Activated T-cell treated with anti-CD3 and anti-CD28 coated beads for 4 hours (primary cell): Measurements from ENCODE around the gene RALGAPB.

ENCODE experiments used
- DNase-seq: peaks from one replicate; pipeline ENCODE4 v3.0.0-alpha.2; 2020

Gene RALGAPB

DNA sequence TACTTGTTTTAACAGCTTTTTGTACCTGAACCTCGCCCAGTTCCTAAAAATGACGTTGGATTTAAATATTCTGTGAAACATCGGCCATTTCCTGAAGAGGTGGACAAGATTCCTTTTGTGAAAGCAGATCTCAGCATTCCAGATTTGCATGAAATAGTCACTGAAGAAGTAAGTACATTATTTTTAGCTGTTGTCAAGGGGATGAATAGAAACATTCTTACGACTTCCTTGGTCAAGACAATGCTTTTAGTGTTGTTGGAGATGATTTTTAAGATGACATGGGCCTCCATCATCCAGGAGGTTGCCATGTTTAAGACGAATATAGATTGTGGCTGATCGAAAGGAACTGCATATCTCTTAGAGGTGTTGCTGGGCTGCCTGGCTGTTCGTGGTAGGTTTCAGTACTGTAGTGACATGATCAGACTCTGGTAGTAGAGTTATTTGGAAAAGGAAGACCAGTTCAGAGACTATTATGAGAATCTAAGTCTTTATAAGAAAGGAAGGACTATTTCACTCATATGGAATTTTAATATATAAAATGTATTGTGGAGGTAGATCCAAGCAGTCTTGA is 78.5 kb downstream of the RALGAPB start:
- DNase-seq = no peak

DNA sequence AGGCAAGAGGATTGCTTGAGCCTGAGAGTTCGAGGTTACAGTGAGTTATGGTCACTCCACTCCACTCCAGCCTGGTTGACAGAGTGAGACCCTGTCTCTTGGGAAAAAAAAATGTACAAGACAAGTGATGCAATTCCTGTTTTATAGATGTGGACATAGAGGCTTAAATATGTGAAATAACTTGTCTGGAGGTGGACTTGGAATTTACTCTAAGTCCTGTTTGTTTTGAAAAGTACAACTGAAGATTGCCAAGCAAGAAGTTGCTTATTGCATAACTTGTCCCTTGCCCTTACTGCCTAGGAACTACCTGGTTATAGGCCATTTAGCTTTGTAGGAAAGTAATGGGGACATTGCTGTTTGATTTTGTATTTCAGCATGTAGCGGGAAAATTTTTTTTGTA is 82.3 kb downstream of the RALGAPB start:
- no peak for DNase-seq

DNA sequence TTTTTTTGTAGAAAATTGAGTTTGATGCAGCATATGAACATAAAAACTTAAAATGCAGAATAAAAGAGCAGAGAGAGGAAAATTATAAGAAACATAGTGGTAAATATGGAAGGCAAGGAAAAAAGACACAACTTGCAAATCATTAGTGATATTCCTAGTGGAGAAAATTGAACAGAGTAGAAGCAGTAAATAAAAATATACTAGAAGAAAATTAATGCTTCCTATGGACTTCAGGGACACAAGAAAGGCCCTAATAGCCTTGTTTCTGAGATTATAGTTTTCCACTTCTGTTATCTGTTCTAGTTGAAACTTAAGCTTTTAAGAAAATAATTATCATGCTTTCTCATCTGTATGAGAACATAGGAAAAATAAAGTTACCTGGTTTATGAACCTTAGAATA is 82.8 kb downstream of the RALGAPB start:
- DNase-seq = no peak

DNA sequence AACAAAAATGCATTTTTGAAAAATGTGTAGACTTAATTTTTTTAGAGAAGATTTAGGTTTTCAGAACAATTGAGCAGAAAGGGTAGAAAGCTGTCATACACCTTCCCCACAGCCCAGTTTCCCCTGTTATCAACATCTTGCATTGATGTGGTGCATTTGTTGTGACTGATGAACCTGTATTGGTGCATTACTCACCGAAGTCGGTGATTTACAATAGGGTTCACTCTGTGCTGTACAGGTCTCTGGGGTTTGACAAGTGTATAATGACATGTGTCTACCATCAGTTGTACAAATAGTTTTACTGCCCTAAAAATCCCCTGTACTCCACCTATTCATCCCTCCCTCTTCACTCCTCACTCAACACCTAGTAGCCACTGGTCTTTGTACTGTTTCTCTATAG is 84.5 kb downstream of the RALGAPB start:
- no peak for DNase-seq

DNA sequence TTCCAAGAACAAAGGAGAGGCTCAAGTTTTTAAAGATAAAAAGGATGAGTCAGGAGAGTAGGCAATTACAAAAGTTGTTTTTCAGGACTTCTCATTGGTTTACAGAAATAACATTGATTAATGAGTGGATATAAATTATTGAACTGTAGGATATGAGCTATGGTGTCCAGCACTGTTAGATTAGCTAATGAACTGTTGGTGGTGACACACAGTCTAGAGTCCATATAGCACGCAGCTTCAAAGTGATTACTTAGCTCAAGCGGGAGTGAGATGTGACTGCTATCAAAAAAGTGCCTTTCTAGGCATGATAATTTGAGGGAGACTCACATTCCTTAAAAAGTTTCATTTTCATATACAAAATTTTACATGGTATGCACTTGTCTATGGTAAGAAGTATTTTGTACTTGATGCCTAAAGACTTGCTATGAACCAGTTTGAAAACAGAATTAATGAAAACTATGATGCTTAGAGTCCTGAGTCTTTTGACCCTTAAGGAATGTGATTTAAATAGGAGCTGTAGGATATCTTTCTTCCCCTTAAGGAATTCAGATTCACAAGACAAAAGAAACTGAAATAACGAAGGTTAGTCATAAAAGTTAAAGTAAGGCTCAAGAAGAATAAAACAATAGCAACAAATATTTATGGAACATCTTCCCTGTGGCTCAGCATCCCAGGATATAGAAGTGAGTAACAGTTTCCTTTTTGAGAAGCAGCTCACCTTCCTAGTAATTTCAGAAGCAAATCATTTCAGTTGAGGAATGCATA is 86.1 kb downstream of the RALGAPB start:
- DNase-seq = no peak

DNA sequence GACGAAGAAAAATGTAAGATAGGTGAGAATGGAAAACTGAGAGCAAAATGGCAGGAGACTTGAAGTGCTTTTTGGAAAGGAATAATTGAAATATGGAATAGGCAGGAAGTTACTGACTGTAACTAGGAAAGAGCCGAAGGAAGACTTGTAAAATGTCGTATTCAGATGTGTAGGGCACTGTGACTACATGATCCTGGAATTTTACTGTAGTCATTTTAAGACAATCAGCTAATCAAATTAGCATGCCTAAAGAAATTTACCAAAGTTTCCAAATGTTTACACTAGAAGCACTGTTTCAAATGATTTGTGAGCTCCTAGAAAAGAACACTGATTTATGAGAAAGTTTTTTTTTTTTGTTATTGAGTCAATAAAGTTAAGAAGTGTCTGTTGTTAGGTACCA is 87.1 kb downstream of the RALGAPB start:
- DNase-seq = no peak

DNA sequence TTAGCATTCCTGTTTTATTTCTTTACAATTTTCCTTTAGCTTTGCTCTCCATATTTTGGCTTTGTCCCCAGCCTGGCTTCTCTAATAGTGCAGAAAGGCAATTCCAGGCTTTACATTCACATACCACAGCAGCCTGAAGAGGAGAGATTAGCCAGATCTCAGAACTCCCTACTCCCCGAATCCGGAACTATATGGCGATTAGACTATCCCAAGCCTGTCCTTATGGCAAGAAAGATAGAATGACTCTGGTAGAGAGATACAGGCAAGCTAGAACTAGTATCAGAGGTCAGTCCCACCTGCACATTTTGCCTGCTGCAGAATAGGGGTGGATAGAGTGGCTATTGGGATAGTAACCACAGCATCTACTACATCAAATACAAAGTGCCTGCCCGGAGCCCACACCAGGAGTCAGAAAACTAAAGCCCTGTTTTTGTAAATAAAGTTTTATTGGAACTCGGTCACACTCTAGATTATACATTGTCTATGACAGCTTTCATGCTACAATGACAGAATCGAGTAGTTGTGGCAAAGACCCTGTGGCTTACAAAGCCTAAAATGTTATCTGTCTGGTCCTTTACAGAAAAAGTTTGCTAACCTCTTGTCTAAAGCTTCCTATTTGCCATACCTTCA is 91.3 kb downstream of the RALGAPB start:
- DNase-seq = no peak

DNA sequence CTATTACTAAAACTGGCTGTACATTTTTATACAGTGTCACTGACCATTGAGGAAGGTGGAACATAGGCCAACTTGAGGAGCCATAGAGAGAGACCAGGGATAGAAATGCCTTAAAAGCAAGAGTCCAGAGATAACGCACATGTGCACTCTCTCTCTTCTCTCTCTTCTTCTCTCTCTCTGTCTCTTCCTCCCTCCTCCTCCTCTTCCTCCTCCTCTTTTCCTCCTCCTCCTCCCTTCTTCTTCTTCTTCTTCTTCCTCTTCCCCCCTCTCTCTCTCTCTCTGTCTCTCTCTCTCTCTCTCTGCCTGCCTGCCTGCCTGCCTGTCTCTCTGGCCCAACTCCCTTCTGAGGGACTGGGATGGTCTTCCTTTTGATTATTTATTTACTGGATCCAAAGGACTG is 92.0 kb downstream of the RALGAPB start:
- DNase-seq = no peak

DNA sequence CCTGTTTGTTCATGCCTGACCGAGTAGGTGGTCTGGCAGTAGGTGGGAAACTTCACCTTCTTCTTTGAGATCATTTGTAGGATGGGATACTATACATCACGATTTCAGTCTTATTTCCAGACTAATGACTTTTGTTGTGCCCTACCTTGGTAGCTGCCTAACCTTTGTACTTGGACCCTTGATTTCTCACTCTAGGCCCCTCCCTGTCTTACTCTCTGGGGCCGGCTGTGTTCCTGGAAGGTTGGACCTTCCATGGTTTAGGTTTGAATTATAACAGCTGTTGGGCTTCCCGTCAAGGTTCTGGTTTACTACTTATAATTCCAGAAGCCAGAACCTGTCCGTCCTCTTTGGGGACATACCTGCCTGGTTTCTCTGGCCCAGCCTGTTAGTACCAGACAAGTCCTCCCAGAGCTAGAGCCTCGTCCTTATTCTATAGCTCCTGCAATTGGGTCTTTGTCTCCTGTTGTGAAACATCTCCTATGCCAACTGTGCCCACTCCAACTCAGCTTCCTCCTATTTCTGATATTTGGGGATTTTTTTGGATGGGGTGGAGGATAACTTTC is 93.5 kb downstream of the RALGAPB start:
- no peak for DNase-seq

DNA sequence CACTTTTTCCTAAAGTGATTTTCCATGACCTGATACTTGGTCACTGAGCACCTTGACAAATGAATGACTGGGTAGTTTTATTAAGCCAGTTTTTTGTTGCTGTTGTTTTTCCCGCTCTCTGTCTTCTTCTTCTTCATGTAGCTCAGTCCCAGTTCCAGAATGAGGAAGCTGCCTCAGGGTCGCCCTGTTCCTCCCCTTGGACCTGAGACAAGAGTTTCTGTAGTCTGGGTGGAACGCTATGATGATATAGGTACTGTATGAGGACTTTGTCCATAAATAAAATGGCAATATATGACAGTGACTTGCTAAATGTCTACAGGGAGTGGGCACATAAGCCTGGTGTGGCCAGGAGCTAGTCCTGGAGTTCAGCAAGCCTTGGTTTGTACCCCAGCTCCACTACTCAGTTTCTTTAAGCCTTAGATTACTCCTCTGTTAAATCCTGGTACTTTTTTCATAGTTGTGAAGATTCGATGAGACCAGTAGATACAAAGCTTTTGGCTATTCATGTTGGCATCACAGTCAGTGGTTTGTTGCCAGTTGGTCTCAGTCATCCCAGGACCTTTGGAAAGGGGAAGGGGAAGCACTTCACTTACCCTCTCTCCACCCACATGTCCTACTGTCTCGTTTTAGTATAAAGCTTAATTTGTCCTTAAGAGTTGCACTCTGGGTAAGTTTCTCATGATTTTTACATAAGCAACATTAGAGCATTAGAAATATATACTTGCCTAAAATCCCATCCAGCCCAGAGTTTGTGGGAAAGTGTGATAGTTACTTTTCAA is 97.3 kb downstream of the RALGAPB start:
- DNase-seq = no peak

DNA sequence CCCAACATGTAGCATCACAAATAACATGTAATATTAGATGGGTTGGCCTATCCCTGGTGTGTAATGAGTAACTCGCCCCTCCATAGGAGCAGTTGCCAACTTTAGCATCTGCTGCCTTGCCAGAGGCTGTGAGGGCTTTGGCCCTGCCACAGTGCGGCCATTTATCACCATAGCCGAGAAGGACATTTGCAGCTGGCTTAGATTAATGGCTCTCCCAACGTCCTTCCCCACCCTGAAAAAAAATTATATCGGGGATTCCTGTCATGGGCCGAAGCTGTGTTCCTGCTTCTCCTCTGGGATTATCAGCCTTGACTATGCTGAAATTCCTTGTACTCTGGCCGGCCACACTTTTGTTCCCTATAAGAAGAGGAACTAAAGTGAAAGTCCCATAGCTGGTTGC is 100.8 kb downstream of the RALGAPB start:
- no peak for DNase-seq

DNA sequence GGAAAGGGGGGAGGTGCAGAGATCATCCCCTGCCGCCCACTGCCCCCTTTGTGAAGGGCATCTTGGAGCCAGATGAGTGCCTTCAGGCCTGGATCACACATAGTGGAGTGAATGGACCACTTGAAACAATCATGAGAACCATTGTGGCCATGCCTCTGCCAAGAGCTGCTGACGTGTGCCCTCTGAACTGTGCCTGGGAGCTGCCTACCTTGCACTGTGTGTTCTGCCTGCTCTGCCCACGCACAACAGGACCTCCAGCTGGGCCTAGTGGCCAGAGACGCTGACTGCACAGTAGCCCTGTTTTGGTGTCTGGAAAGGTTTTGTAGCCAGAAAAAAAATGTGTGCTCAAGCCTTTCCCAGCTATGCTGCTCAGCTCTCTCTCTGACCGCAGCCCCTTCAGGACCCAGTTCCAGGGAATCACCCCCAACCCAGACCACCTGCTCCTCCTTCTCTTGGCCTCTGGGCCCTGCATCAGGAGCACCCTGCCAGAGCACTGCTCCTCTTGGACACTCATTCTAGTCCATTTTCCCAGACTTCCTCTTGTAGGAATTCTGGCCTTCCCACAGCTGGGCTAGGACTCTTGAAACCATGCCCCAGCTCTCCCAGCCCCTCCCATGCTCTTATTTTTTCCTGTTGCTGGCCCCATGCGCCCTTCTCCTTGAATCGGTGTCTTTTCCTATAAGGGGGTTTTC is 106.7 kb downstream of the RALGAPB start:
- DNase-seq = no peak

DNA sequence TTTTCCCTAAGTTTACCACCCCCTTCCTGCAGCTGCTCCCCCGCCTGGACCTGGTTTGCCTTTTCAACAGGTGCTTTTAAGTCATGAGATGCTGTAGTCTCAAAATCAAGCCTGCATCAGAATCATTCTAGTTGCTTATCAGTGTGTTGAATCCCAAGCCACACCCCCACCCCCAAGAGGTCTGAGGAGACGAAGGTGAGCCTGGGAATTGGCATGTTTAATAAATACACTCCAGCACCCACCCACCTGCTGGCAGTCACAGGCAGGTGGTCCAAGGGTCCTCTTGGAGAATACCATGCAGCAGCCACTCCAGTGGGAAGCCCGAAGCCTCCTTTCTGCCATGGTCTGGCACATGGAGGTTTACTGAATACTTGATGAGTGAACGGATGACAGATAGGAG is 107.3 kb downstream of the RALGAPB start:
- DNase-seq = no peak

DNA sequence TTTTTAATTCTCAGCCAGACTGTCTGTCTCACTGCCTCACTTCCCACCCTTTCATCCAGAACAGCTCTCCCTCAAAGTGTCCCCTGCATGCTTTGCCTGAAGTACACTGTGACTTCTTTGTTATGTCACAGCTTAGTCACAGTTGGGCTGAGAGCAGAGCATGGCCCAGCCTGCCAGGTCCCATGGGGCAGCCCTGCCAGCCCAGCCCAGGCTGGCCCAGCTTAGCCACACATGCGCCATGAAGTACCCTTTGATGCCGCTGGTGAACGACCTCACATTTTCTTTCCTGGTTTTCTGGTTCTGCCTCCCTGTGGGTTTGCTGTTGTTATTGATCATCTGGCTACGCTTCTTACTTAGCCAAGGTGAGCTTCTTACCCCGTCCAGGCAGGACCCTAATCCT is 108.4 kb downstream of the RALGAPB start, which contains the start of gene ADIG:
Gene ADIG (plus strand): TSS at position 185 of the 400 bp plus-strand sequence. CDS start 54 bp downstream, at position 239.
- no peak for DNase-seq

DNA sequence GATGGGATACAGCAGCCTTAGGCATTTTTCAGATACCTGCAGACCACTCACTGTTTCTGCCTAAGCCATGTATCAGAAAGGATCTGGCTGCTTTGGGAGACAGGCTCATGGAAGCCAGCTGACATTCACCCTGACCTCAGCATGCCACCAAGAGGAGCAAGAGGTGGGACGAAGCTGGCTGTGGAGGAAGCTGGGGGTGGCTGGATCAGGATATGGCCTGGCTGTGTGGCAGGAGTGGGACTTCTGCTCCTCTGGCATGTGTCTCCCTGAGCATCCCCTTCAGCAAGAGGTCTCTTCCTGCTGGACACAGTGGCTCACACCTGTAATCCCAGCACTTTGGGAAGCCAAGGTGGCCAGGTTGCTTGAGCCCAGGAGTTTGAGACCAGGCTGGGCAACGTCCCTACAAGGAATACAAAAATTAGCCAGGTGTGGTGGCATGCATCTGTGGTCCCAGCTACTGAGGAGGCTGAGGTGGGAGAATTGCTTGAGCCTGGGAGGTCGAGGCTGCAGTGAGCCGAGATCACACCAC is 109.3 kb downstream of the RALGAPB start:
- no peak for DNase-seq

DNA sequence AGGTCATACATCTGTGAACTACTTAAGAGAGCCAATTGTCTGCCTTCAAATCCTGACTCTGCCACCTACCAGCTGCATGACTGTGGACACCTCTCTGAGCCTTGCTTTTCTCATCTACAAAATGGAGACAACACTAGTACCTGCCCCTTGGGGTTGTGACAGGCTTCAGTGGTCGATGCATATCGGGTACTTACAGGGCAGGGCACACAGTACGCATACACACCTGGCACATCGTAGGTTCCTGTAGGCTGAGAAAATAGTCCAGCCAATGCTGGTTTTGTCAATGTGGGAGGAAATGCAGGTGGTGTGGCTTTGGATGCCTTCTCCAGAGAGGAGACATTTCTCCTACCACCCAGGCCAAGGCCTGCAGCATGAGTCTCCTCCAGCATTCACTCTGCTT is 110.7 kb downstream of the RALGAPB start:
- DNase-seq = no peak

DNA sequence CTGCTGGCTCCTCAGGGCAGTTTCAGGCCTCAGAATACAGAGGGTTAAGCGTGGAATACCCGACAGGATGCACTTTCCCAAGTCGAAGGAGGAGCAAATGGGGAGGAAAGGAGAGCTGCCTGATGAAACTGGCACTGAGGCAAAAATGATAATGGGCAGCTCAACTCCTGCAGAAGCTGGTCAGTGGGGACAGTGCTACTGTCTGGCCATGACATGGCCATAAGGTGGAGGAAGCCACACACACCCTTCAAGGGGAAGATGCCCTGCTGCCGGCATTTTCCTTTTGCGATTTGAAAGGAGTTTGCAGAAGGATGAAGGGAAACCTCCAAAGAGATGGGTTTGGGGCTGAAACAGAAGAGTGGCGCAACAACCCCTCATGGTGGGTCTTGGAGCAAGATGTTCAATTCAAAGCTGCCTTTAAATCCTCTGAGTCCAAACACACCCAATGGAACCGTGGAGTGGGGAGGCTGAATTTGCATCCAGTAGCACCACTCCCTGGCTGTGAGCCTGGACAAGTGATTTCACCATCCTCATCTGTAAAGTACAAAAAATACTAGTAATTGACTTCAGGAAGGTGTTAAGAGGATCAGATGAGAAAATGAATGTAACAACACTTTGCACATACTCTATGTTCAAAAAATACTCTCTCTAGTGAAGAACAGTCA is 111.6 kb downstream of the RALGAPB start:
- no peak for DNase-seq

DNA sequence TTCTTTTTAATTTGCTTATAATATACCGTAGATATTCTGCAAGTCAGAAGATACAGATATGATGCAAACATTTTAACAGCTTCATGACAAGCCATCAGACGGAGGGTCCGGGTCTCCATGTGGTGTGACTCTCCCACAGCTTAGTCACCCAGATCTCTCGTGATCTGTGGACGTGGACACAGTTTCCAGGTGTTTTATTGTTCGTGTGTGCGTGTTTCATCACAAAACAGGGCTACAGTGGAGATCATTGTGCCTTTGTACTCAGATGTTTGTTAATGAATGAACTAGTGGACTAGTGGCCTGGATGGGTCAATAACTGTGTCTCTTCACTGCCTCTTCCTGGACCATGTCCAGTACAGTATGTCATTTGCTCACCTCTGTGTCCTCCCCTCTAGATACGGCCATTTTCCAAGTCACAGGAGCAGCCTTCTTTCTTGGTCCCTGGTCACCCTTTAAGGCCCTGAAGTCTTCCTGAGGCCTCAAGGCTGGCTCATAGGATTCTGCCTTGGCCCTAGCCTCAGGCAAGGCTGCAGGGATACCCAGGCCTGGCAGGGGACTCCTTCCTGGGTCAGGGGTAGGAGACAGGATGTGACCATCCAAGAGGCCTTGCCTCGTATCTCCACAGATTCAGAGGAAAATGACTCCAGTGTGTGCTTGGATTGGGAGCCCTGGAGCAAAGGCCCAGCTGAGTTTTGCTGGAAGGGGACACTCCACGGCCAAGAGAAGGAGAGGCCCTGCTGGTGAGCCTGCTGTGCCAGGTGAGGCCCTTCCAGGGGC is 112.9 kb downstream of the RALGAPB start:
- no peak for DNase-seq

DNA sequence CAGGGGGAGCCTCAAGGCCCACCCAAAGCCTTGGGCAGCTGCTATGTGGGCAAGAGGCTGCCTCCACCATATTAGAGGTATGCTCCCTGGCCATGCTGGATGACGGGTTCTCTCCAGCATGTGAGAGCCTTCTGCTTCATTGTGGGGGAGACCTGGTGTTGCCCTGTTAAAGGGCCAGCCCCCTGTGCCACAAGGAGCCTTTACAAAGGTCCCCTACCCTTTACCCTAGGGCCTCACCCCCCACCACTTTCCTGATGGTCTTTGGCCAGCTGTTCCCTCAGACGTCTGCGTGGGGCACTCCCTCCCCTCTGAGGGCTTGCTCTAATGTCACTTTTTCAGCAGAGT is 113.5 kb downstream of the RALGAPB start:
- no peak for DNase-seq

DNA sequence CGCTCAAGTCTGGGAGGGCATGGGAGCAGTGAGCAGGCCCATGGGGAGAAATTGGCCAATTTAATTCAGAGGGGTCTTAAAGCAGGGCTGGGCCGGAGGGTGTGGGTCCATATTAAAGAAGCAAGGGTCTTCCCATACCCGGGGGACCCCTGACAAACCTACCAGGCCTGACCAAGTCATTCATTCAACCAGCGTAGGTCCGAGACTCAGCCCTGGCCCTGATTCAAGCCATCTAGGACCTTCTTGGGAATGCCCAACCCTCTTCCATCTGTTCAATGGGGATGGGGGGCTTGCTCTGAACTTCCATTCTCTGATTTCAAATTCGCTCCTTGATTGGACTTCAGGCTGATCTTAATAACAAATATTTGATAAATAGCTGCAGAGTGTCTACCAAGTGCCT is 115.7 kb downstream of the RALGAPB start:
- no peak for DNase-seq

DNA sequence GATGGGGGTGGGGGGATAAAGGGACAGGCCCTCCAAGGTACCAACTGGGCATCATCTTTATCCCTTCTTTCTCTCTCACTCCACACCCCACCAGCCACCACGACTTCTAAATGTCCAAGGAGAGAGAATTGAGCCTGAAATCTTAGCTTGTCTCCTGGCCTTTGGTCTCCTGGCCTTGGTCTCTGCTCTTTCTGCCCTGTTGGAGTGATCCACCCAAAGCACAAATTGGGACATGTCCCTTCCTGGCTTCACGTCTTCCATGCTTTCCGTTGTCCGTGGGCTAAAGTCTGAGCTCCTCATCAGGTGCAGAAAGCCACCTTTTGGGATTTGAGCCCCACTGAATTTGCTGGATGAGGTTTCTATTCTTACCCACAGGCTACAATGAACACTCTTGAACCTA is 116.7 kb downstream of the RALGAPB start:
- DNase-seq = no peak
